Middle frontal gyrus (tissue), 1 donor: ENCODE data around the gene SLC16A6.
A peak's percentile ranks its signal among the peaks of the same experiment; 100 is the strongest.
"Not testable (repeated sequence)": the region's sequence is repeated elsewhere in the genome, so short reads cannot be mapped to it uniquely, and the experiment has no call there.

ENCODE experiments used
- DNase-seq: peaks from one replicate; pipeline ENCODE4 v3.0.0-alpha.2; 2015; ENCODE audit warnings: low spot score; ENCODE audit errors: extremely low spot score

The SLC16A6 gene

GRCh38 chr17:68248891-68249290, 42.0 kb downstream of the SLC16A6 start:
- no peak for DNase-seq

- no peak for DNase-seq
Observed at GRCh38 chr17:68248199-68248825, 42.6 kb downstream of the SLC16A6 start.

- peak; percentile 95 for DNase-seq
Observed at GRCh38 chr17:68247445-68248198, 43.3 kb downstream of the SLC16A6 start, which contains the start of gene AMZ2. AMZ2 (plus strand) TSS chr17:68248043; CDS start chr17:68250188, 2,145 bp downstream.

- no peak for DNase-seq
Observed at GRCh38 chr17:68246271-68247028, 44.5 kb downstream of the SLC16A6 start.

GRCh38 chr17:68239632-68240366, 51.1 kb downstream of the SLC16A6 start:
- no peak for DNase-seq

GRCh38 chr17:68238871-68239253, 52.1 kb downstream of the SLC16A6 start:
- no peak for DNase-seq

GRCh38 chr17:68238164-68238870, 52.6 kb downstream of the SLC16A6 start:
- no peak for DNase-seq

- DNase-seq = not testable (repeated sequence)
Observed at GRCh38 chr17:68237369-68238163, 53.4 kb downstream of the SLC16A6 start.

GRCh38 chr17:68235336-68235791, 55.6 kb downstream of the SLC16A6 start:
- DNase-seq = not testable (repeated sequence)

GRCh38 chr17:68234726-68235335, 56.1 kb downstream of the SLC16A6 start:
- DNase-seq = peak; percentile 22

- DNase-seq = not testable (repeated sequence)
Observed at GRCh38 chr17:68232741-68233140, 58.2 kb downstream of the SLC16A6 start.

- no peak for DNase-seq
Observed at GRCh38 chr17:68231541-68231940, 59.4 kb downstream of the SLC16A6 start.

- DNase-seq = not testable (repeated sequence)
Observed at GRCh38 chr17:68231131-68231530, 59.8 kb downstream of the SLC16A6 start.

- DNase-seq = no peak
Observed at GRCh38 chr17:68229619-68230018, 61.3 kb downstream of the SLC16A6 start.

- no peak for DNase-seq
Observed at GRCh38 chr17:68228817-68229570, 61.9 kb downstream of the SLC16A6 start.

- DNase-seq = not testable (repeated sequence)
Observed at GRCh38 chr17:68228039-68228680, 62.8 kb downstream of the SLC16A6 start.

GRCh38 chr17:68225055-68225454, 65.9 kb downstream of the SLC16A6 start:
- not testable (repeated sequence) for DNase-seq

GRCh38 chr17:68222606-68223005, 68.3 kb downstream of the SLC16A6 start:
- no peak for DNase-seq
